Neural progenitor cell (in vitro differentiated cells): ENCODE data around the gene PLCG1. TPM values are rescaled to one million over a fixed set of nuclear protein-coding genes. Genes with fewer than 3 reads are reported as not detected.

Experiments used
- DNase-seq: peaks from one replicate; pipeline ENCODE4 v3.0.0-alpha.2; 2016; ENCODE audit warnings: low spot score
- H2AFZ ChIP-seq: fragments of 200-600 bp; sonication (generic); replicated peaks from 2 replicates; pipeline ENCODE4 v1.6.1; 2016; ENCODE audit warnings: antibody characterized with exemption
- H3F3A ChIP-seq: fragments of 200-600 bp; sonication (generic); 2 replicates; pipeline ENCODE4 v1.6.1; 2016; ENCODE audit warnings: antibody characterized with exemption, low read depth
- H3K27ac ChIP-seq: fragments of 200-600 bp; sonication (generic); 2 replicates; pipeline ENCODE4 v1.5.1; 2016; ENCODE audit warnings: mild to moderate bottlenecking
- H3K27me3 ChIP-seq: fragments of 200-600 bp; sonication (generic); 2 replicates; pipeline ENCODE4 v1.6.1; 2016; ENCODE audit warnings: mild to moderate bottlenecking, moderate library complexity
- H3K36me3 ChIP-seq: fragments of 200-600 bp; sonication (generic); 2 replicates; pipeline ENCODE4 v1.5.1; 2016
- H3K4me1 ChIP-seq: fragments of 200-600 bp; sonication (generic); 2 replicates; pipeline ENCODE4 v1.6.1; 2016; ENCODE audit warnings: mixed run types
- H3K4me2 ChIP-seq: fragments of 200-600 bp; sonication (generic); 2 replicates; pipeline ENCODE4 v1.6.1; 2016
- H3K4me3 ChIP-seq: fragments of 200-600 bp; sonication (generic); 2 replicates; pipeline ENCODE4 v1.5.1; 2016
- H3K79me2 ChIP-seq: fragments of 200-600 bp; sonication (generic); 2 replicates; pipeline ENCODE4 v1.6.1; 2016; ENCODE audit warnings: low read depth
- H3K9ac ChIP-seq: fragments of 200-600 bp; sonication (generic); 2 replicates; pipeline ENCODE4 v1.6.1; 2016
- H3K9me3 ChIP-seq: fragments of 200-600 bp; sonication (generic); 2 replicates; pipeline ENCODE4 v1.5.1; 2016; ENCODE audit warnings: low read depth
- H4K20me1 ChIP-seq: fragments of 200-600 bp; sonication (generic); 2 replicates; pipeline ENCODE4 v1.6.1; 2016; ENCODE audit warnings: low read depth
- H3K27ac Mint-ChIP-seq: 3 replicates; pipeline ENCODE4 v1.8.0; 2021; ENCODE audit warnings: mixed read lengths
- H3K27me3 Mint-ChIP-seq: 2 replicates; pipeline ENCODE4 v1.8.0; 2022; ENCODE audit warnings: low read depth, mild to moderate bottlenecking, inconsistent platforms, moderate library complexity, mixed read lengths; ENCODE audit not compliant: insufficient read depth
- H3K36me3 Mint-ChIP-seq: 3 replicates; pipeline ENCODE4 v1.8.0; 2021; ENCODE audit warnings: mixed read lengths
- H3K4me1 Mint-ChIP-seq: 3 replicates; pipeline ENCODE4 v1.8.0; 2021; ENCODE audit warnings: mixed read lengths
- H3K4me3 Mint-ChIP-seq: 3 replicates; pipeline ENCODE4 v1.8.0; 2021; ENCODE audit warnings: mild to moderate bottlenecking, moderate library complexity, mixed read lengths
- H3K9me3 Mint-ChIP-seq: 3 replicates; pipeline ENCODE4 v1.8.0; 2020; ENCODE audit warnings: mixed read lengths
- EZH2 ChIP-seq: fragments of 200-600 bp; sonication (generic); IDR thresholded peaks from 2 replicates; pipeline ENCODE4 v1.6.1; 2017; ENCODE audit warnings: antibody characterized with exemption, mild to moderate bottlenecking, moderate library complexity
- EZH2phosphoT487 ChIP-seq: fragments of 200-600 bp; sonication (generic); IDR thresholded peaks from 2 replicates; pipeline ENCODE4 v1.6.1; 2017; ENCODE audit warnings: antibody characterized with exemption
- total RNA-seq: library from RNA; depleted of rRNA; stranded (reverse); fragments of >200 nt; gene quantifications from 2 replicates; pipeline ENCODE4 v1.2.3, GENCODE V29; 2015; ENCODE audit warnings: low replicate concordance
- TF ChIP-seq, protein P1 (sequence below): fragments of 200-600 bp; sonication (generic); IDR thresholded peaks from 2 replicates; pipeline ENCODE4 v1.5.1; 2017; ENCODE audit warnings: antibody characterized with exemption, mild to moderate bottlenecking

Gene PLCG1
- total RNA-seq, 1 donor from 2014 or later, result 146 TPM

GRCh38 chr20:41137614-41138474, 501 bp downstream of the PLCG1 start:
- H3K27ac ChIP-seq, result peak overlapping the region; percentile 97

DNA sequence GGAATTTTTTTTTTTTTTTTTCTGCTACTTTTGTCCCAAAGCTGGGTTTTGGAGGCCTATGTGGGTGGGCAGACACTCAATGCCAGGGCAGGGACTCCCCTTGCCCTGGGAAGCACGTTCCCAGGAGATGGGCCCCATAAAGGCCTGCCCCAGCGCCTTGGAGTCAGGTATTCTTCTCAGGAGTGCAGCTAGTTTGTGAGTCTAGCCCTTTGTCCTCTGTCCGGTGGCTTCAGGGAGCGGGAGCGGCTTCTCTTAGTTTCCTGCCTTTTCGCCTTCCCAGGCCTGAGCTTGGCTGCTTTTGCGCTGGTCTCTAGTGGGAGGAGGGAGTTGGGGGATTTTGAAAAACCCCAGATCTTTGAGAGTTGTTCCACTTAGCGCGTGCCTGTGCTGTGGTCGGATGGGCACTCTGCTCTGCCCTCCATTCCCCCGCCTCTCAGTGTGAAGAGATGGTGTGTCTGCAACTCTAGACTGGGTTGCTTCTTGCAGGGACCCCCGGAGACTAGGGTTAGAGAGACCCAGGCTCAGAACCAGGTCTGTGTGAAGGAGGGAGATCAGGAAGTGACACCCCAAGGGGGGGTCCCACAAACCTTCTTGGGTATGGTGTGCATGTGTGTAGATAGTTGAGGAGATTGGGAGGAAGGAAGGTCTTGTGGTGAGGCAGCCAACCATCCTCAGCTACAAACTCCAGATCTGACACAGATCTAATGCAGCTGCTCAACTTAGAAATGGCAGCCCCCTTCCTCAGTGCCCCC, 1.3 kb downstream of the PLCG1 start:
- no peaks in the 10 kb centered on the region for H3K36me3 ChIP-seq
- peak overlapping the region; percentile 87 for H3K4me3 ChIP-seq
- H3K4me2 ChIP-seq, result peak overlapping the region; percentile 90
- no peak overlapping the region for H2AFZ ChIP-seq
- peaks cover 11% of the 10 kb centered on the region for H3K27me3 ChIP-seq
- peaks cover 63% of the 10 kb centered on the region for H3K79me2 ChIP-seq
- no peaks in the 10 kb centered on the region for H3K9me3 Mint-ChIP-seq
- H3K4me1 ChIP-seq, result peaks cover 53% of the 10 kb centered on the region
- H3K27ac Mint-ChIP-seq, result peak overlapping the region; percentile 94
- H3K36me3 Mint-ChIP-seq, result peaks cover 18% of the 10 kb centered on the region
- peaks cover 6% of the 10 kb centered on the region for H3K27me3 Mint-ChIP-seq
- H3K9ac ChIP-seq, result peak overlapping the region; percentile 88
- peaks cover 59% of the 10 kb centered on the region for H3K4me1 Mint-ChIP-seq
- peak overlapping the region; percentile 33 for H3K27ac ChIP-seq
- TF ChIP-seq EZH2 (no peak), EZH2phosphoT487 (no peak)
- TF ChIP-seq, protein P1, sequence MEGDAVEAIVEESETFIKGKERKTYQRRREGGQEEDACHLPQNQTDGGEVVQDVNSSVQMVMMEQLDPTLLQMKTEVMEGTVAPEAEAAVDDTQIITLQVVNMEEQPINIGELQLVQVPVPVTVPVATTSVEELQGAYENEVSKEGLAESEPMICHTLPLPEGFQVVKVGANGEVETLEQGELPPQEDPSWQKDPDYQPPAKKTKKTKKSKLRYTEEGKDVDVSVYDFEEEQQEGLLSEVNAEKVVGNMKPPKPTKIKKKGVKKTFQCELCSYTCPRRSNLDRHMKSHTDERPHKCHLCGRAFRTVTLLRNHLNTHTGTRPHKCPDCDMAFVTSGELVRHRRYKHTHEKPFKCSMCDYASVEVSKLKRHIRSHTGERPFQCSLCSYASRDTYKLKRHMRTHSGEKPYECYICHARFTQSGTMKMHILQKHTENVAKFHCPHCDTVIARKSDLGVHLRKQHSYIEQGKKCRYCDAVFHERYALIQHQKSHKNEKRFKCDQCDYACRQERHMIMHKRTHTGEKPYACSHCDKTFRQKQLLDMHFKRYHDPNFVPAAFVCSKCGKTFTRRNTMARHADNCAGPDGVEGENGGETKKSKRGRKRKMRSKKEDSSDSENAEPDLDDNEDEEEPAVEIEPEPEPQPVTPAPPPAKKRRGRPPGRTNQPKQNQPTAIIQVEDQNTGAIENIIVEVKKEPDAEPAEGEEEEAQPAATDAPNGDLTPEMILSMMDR, result no peak
- peaks cover 57% of the 10 kb centered on the region for H4K20me1 ChIP-seq
- peak; percentile 55 for DNase-seq
- H3K4me3 Mint-ChIP-seq, result peak overlapping the region; percentile 96
- peaks cover 15% of the 10 kb centered on the region for H3F3A ChIP-seq
- H3K9me3 ChIP-seq, result no peaks in the 10 kb centered on the region

More at GRCh38 chr20:41137614-41138474, 501 bp downstream of the PLCG1 start:
- peak overlapping the region; percentile 96 for H3K4me3 Mint-ChIP-seq
- Histone ChIP-seq H3K4me3 (peak overlapping the region; percentile 87), H3F3A (peaks cover 15% of the 10 kb centered on the region), H3K4me1 (peaks cover 53% of the 10 kb centered on the region), H3K9me3 (no peaks in the 10 kb centered on the region), H3K9ac (peak overlapping the region; percentile 88), H3K27me3 (peaks cover 11% of the 10 kb centered on the region), H3K79me2 (peaks cover 55% of the 10 kb centered on the region), H3K36me3 (no peaks in the 10 kb centered on the region), H4K20me1 (peaks cover 49% of the 10 kb centered on the region), H3K4me2 (peak overlapping the region; percentile 90), H2AFZ (peak overlapping the region; percentile 68)
- H3K36me3 Mint-ChIP-seq, result peaks cover 12% of the 10 kb centered on the region
- no peaks in the 10 kb centered on the region for H3K9me3 Mint-ChIP-seq
- DNase-seq, result peak; percentile 90
- H3K27ac Mint-ChIP-seq, result peak overlapping the region; percentile 94
- TF ChIP-seq EZH2 (no peak), EZH2phosphoT487 (no peak)
- TF ChIP-seq, protein P1, result no peak
- H3K27me3 Mint-ChIP-seq, result peaks cover 6% of the 10 kb centered on the region
- H3K4me1 Mint-ChIP-seq, result peaks cover 56% of the 10 kb centered on the region

- Histone ChIP-seq H3K79me2 (peaks cover 71% of the 10 kb centered on the region), H3K4me1 (peaks cover 53% of the 10 kb centered on the region), H3K4me3 (peak overlapping the region; percentile 87), H2AFZ (no peak overlapping the region), H3K4me2 (peak overlapping the region; percentile 90), H4K20me1 (peaks cover 65% of the 10 kb centered on the region), H3K27ac (no peak overlapping the region), H3K9ac (no peak overlapping the region), H3K9me3 (no peaks in the 10 kb centered on the region), H3K27me3 (peaks cover 11% of the 10 kb centered on the region), H3F3A (peaks cover 15% of the 10 kb centered on the region), H3K36me3 (no peaks in the 10 kb centered on the region)
- no peak for TF ChIP-seq EZH2
- TF ChIP-seq, protein P1, result no peak
- TF ChIP-seq EZH2phosphoT487, result no peak
- H3K36me3 Mint-ChIP-seq, result peaks cover 25% of the 10 kb centered on the region
- H3K27me3 Mint-ChIP-seq, result peaks cover 6% of the 10 kb centered on the region
- peaks cover 59% of the 10 kb centered on the region for H3K4me1 Mint-ChIP-seq
- no peak for DNase-seq
- peak overlapping the region; percentile 96 for H3K4me3 Mint-ChIP-seq
- H3K27ac Mint-ChIP-seq, result peak overlapping the region; percentile 62
- no peaks in the 10 kb centered on the region for H3K9me3 Mint-ChIP-seq
Measured at GRCh38 chr20:41139227-41140093, 2.1 kb downstream of the PLCG1 start.
